Left hindlimb (tissue), 1 donor: ENCODE results near the gene ATP8B4.
"Not testable (repeated sequence)": the region's sequence is repeated elsewhere in the genome, so short reads cannot be mapped to it uniquely, and the experiment has no call there.

ENCODE experiments used
- DNase-seq: peaks from one replicate; pipeline ENCODE4 v3.0.0-alpha.2; 2018

The ATP8B4 gene

DNA sequence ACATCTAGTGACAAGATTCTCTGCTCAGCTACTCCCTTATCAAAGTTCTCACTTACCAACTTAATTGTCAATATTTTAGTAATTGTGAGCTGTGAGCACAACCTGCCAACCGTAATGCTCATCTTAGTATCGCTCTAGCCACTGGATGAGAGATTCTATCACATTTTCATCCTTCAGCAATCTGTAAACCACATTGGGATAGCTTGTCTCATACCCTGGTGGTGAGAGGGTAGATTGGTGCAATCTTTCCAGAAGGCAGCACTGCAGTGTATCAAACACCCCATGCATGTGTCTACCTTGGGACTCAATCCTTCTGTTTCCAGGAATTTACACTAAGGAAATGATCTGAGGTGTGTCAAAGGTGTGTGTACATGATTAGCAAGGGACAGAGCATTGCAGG lies 18.9 kb upstream of the ATP8B4 start:
- DNase-seq = no peak

DNA sequence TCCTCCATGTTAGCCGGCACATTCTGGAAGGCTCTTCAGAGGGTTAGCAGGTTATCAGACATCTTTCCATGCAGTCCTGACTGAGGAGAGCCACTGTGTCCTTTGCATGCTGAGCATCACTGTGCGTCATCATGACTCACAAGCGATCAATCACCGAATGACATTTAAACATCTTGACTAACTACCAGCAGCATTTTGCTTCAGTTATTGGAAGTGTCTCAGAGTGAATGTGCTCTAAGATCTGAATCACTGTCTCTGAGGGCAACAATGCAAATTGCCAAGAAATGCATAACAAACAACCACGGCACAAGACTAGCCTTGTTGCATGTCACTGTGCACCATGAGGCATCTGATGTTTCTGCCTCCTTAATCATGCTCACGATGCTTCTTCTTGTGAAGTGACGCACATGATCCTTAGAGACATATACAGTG lies 18.3 kb upstream of the ATP8B4 start:
- no peak for DNase-seq

- no peak for DNase-seq
Measured at GRCh38 chr15:50135031-50135551, 16.1 kb upstream of the ATP8B4 start.

DNA sequence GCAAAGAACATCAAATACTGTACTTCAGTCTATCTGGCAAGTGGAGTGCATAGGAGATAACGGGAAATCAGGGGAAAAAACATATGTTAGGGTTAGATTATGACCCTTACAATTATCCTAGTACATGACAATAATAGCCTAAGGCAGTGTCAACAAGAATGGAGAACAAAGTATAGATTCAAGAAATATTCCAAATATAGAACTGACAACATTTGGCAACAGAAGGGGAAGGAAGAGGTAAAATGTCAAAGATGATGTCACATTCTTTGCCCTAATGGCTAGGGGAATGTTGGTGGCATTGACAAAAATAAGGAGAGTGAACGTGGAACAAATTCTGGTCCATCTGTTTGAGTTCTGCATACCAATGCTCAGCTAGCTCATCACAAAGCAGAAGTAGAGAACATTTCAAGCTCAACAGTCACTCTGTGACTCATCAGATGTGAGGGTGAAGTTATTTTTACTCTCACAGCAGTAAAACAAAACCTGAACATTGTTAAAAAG lies 15.5 kb upstream of the ATP8B4 start:
- DNase-seq = no peak

DNA sequence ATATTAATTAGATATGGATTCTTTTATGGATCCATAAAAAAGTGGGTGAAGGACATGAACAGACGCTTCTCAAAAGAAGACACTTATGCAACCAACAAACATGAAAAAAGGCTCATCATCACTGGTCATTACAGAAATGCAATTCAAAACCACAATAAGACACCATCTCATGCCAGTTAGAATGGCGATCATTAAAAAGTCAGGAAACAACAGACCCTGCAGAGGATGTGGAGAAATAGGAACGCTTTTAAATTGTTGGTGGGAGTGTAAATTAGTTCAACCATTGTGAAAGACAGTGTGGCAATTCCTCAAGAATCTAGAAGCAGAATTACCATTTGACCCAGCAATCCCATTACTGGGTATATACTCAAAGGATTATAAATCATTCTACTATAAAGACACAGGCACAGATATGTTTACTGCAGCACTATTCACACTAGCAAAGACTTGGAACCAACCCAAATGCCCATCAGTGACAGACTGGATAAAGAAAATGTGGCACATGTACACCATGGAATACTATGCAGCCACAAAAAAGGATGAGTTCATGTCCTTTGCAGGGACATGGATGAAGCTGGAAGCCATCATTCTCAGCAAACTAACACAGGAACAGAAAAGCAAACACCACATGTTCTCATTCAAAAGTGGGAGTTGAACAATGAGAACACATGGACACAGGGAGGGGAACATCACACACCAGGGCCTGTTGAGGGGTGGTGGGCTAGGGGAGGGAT lies 13.4 kb upstream of the ATP8B4 start:
- not testable (repeated sequence) for DNase-seq

- no peak for DNase-seq
Measured at GRCh38 chr15:50131617-50132016, 12.6 kb upstream of the ATP8B4 start.

DNA sequence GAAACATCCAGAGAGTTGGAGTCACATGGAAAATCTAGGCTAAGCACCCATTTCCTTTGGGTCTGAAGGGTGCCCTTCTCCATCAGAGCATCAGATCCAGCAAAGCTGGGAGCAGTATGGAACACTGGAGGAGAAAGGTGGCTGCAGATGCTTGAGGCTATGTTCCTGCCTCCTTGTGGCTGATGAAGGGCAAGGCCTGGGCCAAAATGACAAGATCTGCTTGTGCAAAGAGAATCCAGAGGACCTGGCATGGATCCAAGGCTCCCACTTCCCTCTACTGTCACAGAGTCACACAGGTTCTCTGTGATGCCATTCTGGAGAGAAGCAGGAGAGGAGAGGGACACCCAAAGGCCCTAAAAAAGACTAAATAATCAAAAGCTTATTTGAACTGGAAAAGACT lies 9.2 kb upstream of the ATP8B4 start:
- DNase-seq = no peak

GRCh38 chr15:50127255-50127777 lies 8.3 kb upstream of the ATP8B4 start:
- DNase-seq = no peak

DNA sequence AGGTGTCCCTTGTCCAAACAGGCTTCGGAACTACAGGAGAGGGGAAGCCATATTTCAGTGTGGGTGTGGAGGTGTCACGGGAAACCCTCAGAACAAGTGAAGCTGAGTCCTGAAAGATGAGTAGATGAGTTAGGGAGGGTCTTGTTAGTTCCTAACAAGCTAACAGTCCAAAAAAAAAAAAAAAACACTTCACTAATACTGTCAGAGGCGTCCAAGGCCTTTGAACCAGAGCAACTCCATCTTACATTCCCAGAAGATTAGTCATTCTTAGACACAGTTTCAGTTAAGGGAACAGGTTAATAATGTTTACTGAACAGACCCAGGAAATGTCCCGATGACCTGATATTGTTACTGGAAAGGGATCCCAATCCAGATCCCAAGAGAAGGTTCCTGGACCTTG lies 7.0 kb upstream of the ATP8B4 start:
- no peak for DNase-seq

DNA sequence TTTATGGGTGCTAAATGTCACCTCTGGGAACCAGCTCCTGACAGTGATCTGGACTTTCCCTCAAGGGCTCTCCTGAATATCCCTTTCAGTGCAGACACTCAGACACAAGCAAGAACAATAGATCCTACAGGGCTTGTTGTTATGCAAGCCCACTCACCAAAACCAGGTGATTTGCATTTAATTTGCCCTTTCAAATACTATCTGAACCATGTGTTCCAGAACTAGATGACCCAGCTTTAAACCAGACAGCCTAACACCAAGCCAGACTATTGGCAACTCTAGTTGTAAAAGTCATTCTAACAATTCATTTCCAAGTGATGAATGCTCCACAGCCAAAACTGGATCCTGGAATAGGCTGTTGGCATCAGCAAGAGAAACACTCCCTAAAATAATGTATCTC lies 5.6 kb upstream of the ATP8B4 start:
- DNase-seq = no peak

DNA sequence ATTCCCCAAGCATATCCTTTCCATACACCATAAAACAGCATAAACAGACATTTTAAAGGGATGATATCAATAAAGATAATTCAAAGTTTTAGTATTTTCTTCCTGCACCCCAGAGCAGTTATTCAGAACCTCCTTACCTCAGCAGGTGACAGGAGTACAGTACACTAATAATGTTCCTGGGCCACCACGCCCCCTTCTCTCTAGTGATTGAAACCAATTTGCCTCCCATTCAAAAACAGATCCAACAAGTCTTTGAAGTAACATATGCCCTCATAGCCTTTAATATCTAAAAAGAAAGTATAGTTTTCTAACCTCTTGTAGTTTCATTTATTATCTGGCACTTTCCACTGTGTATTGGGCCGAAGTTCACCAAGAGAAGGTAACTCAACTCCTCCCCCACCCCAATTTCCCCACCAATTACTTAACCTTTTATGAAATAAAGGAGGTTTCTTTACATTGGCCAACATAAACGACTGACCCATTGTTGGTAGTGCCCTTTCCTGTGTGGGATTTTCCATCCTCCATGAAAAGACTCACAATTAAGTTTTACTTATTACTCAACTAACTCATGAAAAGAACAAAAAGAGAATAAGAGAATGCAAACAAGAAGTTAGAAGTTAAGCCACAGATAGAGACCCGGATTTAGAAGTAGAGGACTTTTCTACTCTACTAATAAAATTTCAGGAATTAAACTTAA lies 5.0 kb upstream of the ATP8B4 start:
- DNase-seq = no peak

DNA sequence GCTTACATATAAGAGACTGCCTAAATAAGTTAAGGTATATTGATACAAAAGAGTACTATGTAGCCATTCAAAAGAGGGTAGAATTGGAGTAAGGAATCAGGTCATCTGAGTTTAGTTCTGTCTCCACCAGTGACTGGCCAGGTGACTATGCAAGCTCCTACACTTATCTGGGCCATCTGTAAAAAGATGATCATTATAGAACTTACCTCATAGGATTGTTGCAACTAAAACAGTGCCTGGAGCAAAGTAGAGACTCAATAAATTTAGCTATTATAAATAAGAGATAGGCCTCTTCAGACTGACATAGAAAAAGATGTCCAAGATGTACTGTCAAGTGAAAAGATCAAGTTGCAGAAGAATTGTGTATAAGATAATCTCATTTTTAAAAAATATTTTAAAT lies 1.7 kb upstream of the ATP8B4 start:
- DNase-seq = no peak

DNA sequence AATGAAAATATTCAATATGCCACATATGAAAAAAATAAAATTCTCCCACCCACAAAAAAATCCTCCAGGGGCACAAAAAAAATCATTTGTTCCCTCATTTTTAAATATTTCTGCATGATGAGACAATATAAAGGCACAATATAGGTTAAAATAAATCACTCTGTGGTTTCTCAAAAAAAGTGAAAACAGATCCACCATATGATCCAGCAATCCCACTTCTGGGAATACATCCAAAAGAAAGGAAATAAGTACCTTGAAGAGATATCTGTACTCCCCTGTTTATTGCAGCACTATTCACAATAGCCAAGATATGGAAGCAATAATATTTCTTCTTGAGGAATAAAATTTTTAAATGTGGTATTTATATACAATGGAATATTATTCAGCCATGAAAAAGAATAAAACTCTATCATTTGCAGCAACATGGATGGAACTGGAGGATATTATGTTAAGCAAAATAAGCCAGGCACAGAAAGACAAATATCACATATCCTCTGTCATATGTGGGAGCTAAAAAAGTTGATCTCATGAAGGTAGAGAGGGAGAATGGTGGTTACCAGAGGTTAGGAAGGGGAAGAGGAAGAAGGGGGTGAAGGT lies 1.5 kb downstream of the ATP8B4 start:
- no peak for DNase-seq

- no peak for DNase-seq
Measured at GRCh38 chr15:50116477-50116876, 2.6 kb downstream of the ATP8B4 start.

DNA sequence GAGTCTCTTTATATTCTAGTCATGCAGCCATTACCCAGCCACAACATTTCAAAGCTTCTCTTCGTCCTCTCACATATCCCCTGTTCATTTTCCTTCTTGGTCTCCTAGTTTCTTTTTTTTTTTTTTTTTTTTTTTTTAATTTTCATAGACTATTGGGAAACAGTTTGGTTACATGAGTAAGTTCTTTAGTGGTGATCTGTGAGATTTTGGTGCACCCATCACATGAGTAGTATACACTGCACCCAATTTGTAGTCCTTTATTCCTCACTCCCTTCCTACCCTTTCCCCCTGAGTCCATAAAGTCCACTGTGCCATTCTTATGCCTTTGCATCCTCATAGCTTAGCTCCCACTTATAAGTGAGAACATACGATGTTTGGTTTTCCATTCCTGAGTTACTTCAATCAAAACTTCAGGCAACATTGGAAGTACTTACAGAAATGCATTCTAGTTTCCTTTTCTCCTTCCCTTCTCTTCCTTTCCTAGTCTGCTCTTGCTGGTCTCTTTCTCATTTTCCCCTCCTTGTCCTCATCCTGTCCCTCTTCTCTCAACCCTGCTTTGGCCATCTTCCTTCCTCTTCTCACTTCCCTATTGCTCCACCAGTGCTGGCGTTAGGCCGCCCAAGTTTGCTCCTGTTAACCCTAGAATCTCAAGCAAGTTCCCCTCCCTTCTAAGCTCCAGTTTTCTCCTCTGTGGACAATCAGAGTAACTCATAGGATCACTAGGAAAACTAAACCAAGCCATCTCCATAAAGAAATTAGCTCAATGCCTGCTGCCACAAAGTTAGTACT lies 4.8 kb downstream of the ATP8B4 start:
- DNase-seq = no peak

- no peak for DNase-seq
Measured at GRCh38 chr15:50113187-50113505, 5.9 kb downstream of the ATP8B4 start.

DNA sequence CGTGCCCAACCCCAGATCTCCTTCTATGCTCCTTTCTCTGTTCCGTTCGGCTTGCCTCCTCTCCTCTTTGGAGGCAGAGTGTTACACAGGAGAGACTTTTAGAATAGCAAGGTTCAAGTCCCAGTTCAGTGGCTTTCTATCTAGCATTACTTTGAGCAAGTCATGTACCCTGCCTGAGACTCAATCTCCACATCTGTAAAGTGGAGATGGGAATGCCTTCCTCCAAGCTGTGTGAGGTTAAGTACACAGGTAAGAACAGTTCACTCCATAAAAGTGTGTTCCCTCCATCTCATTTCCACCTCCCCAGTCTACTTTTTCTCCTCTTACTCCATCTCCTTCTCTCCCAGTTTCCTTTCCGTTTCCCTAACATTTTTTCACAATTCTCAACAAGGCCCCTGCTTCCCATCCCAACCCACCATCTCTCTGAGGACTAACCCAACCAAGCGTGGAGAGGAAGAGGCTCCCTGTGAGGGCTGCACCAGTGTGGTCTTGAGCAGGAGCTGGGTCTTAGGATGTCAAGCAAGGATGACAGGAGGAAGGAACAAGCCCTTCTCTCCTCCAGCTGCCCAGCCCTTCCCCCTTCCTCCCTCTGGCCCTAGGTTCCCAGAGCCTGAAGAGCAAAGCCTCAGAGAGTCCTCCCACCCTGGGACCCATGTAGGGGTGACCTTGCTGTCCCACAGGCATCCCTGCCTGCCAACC lies 6.4 kb downstream of the ATP8B4 start:
- DNase-seq = no peak

DNA sequence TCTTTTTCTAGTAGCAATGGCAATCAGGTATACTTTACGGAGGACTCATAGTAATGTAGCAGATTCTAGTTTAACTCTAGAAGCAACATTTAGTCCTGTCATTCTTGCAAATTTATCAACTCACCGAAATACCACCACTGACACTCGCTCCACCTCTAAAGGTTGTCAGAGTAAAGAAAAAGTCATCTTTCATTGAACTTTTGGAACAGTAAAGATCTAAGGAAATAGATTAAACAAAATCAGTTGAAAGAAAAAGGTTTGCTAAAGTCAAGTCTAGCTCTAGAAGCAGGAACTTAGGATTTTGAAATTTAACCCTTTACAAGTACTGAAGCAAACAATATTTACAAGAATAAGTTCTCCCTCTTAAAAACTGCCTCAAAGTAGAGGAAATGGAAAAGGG lies 8.7 kb downstream of the ATP8B4 start:
- DNase-seq = no peak

DNA sequence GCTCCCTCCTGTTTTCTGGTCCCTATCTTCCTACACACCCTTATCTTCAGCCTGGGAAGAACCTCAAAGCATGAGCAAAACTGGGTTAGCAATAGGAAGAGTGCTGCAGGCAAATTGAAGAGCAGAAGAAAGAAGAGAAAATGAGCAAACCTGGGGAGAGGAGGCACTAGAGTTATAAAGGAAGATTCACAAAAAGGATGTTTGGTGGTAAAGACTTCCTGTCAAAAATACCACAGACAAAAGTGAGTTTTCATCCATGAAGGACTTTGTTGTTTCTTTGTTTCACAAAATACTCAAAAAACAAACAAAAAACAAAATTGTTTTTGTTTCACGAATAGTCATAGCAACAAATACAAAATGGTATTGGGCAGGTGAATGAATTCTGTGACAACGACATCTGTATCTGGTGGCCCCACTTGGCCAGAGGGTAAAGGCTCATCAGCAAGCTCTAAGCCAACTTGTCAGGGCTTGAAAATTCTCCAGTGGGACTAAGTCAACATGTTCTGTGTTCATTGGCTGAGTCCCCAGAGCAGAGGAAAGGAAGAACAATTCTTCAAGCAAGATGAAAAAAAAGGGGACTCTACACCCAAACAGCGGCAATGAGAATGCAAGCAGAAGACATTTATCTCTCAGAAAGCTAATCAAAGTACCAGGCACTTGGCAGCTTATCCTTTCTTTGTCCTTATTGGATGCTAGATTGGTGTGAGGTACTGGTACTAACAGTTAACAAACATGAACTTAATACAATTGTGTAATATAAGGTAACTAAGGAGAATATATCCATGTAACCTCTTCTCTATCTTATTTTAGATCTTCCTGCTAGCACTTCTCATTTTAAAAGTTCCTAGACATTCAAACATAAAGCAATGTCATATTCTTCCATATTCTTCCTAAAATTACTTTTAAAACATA lies 9.7 kb downstream of the ATP8B4 start:
- DNase-seq = no peak

GRCh38 chr15:50108461-50108860 lies 10.6 kb downstream of the ATP8B4 start:
- no peak for DNase-seq
